B cell (primary cell): Measurements from ENCODE around the gene SLCO3A1. TPM values are rescaled to one million over a fixed set of nuclear protein-coding genes. Genes with fewer than 3 reads are reported as not detected.

Experiments
- ATAC-seq: fragments of 200-7000 bp; cut with Tn5 transposase; one replicate; pipeline ENCODE4 v1.10.0; 2021; ENCODE audit warnings: low read depth, mild to moderate bottlenecking, moderate number of reproducible peaks, moderate library complexity
- CTCF ChIA-PET: fragments of 350-600 bp; sonication (Branson Sonifier 250); formaldehyde crosslinking; loops from one replicate; lab custom pipeline; 2021; ENCODE audit warnings: antibody characterized with exemption, inconsistent platforms; lab: Charles Lee
- POLR2A ChIA-PET: fragments of 350-600 bp; sonication (Branson Sonifier 250); formaldehyde crosslinking; loops from one replicate; lab custom pipeline; 2021; ENCODE audit warnings: antibody characterized with exemption; lab: Charles Lee
- DNase-seq: peaks from one replicate; pipeline ENCODE4 v3.0.0; 2013
- H2AFZ ChIP-seq: 2 replicates; pipeline ENCODE4 v1.6.1; 2012; ENCODE audit warnings: mild to moderate bottlenecking, low read depth, low read length; ENCODE audit not compliant: insufficient read depth, poor library complexity, severe bottlenecking
- H3K27ac ChIP-seq, 2 donors: 1 replicate in 1 of 2; 2 replicates in 1 of 2; pipeline ENCODE4 v1.5.1; 2012 to 2013; ENCODE audit warnings: low read length in 2 of 2, mild to moderate bottlenecking in 2 of 2, moderate library complexity in 1 of 2
- H3K27me3 ChIP-seq, 4 experiments: fragments of 200-600 bp in 1 of 4; sonication (generic) in 1 of 4; replicated peaks in 1 of 4; 1 replicate in 2 of 4; 2 replicates in 2 of 4; pipeline versions ENCODE4 v1.6.1 to v1.7.0; 2013 to 2016; ENCODE audit warnings: low read length in 3 of 4, mild to moderate bottlenecking in 2 of 4, mixed read lengths in 1 of 4, moderate library complexity in 1 of 4; ENCODE audit not compliant: insufficient read depth in 4 of 4, control insufficient read depth in 3 of 4; ENCODE audit errors: control extremely low read depth in 1 of 4
- H3K36me3 ChIP-seq, 2 experiments: replicated peaks in 1 of 2; 1 replicate in 1 of 2; 2 replicates in 1 of 2; pipeline versions ENCODE4 v1.6.1 to v1.7.1; 2013; ENCODE audit warnings: low read length in 1 of 2; ENCODE audit not compliant: insufficient read depth in 2 of 2, control insufficient read depth in 1 of 2; ENCODE audit errors: control extremely low read depth in 1 of 2, extremely low read depth in 1 of 2
- H3K4me1 ChIP-seq, 2 donors: fragments of 200-600 bp in 1 of 2; sonication (generic) in 1 of 2; 1 replicate in 1 of 2; 2 replicates in 1 of 2; pipeline versions ENCODE4 v1.5.1 to v1.6.1; 2013 to 2017; ENCODE audit warnings: low read length in 2 of 2; ENCODE audit not compliant: control insufficient read depth in 2 of 2, insufficient read depth in 2 of 2
- H3K4me2 ChIP-seq: replicated peaks from 2 replicates; pipeline ENCODE3; 2012; ENCODE audit warnings: mild to moderate bottlenecking, low read depth, low read length; ENCODE audit not compliant: poor library complexity, severe bottlenecking
- H3K4me3 ChIP-seq, 5 experiments: fragments of 200-600 bp in 1 of 5; sonication (generic) in 1 of 5; 1 replicate in 3 of 5; 2 replicates in 2 of 5; pipeline versions ENCODE4 v1.5.1 to v1.7.0; 2011 to 2016; ENCODE audit warnings: low read length in 4 of 5, mild to moderate bottlenecking in 4 of 5, low read depth in 2 of 5, control low read depth in 1 of 5, moderate library complexity in 1 of 5; ENCODE audit not compliant: insufficient read depth in 1 of 5; ENCODE audit errors: control extremely low read depth in 1 of 5, extremely low read depth in 1 of 5
- H3K79me2 ChIP-seq: fragments of 200-600 bp; sonication (generic); one replicate; pipeline ENCODE4 v1.6.0; 2016; ENCODE audit warnings: low read length; ENCODE audit not compliant: control insufficient read depth, insufficient read depth
- H3K9ac ChIP-seq: fragments of 200-600 bp; sonication (generic); 2 replicates; pipeline ENCODE4 v1.6.1; 2017; ENCODE audit warnings: mild to moderate bottlenecking, low read length, moderate library complexity
- H3K9me3 ChIP-seq, 3 donors: one replicate each; pipeline versions ENCODE4 v1.6.1 to v1.7.1; 2013; ENCODE audit warnings: low read length in 2 of 3; ENCODE audit not compliant: control insufficient read depth in 2 of 3, insufficient read depth in 1 of 3; ENCODE audit errors: control extremely low read depth in 1 of 3
- H4K20me1 ChIP-seq: 2 replicates; pipeline ENCODE4 v1.6.0; 2012; ENCODE audit warnings: mild to moderate bottlenecking, low read length; ENCODE audit not compliant: insufficient read depth, control insufficient read depth, poor library complexity, severe bottlenecking
- H3K27ac Mint-ChIP-seq: one replicate; pipeline ENCODE4 v1.8.0; 2021; ENCODE audit warnings: mixed read lengths
- H3K27me3 Mint-ChIP-seq: one replicate; pipeline ENCODE4 v1.8.0; 2021; ENCODE audit warnings: mixed read lengths
- H3K4me1 Mint-ChIP-seq: one replicate; pipeline ENCODE4 v1.8.0; 2021; ENCODE audit warnings: mixed read lengths
- H3K4me3 Mint-ChIP-seq: one replicate; pipeline ENCODE4 v1.8.0; 2021; ENCODE audit warnings: mixed read lengths
- H3K9me3 Mint-ChIP-seq: one replicate; pipeline ENCODE4 v1.8.0; 2022; ENCODE audit warnings: mixed read lengths; ENCODE audit not compliant: insufficient read depth
- CTCF ChIP-seq: fragments of 200-600 bp; IDR thresholded peaks from one replicate; pipeline ENCODE4 v1.8.0; 2022; ENCODE audit warnings: antibody characterized with exemption, mild to moderate bottlenecking
- EZH2 ChIP-seq: IDR thresholded peaks from 2 replicates; pipeline ENCODE4 v1.6.1; 2012; ENCODE audit warnings: borderline replicate concordance, low read depth, mild to moderate bottlenecking, moderate library complexity, low read length; ENCODE audit not compliant: insufficient read depth, poor library complexity, severe bottlenecking
- WGBS: methylation state at CpG from one replicate; pipeline ENCODE4 v1.1.5; 2013; ENCODE audit warnings: missing lambda C conversion rate; ENCODE audit not compliant: insufficient coverage; 5-methylcytosine and 5-hydroxymethylcytosine counted together
- intact Hi-C: fragments of 100-400 bp; cut with micrococcal nuclease; formaldehyde crosslinking; loops from one replicate; pipeline ENCODE4 v1.10.0; 2022
- polyA plus RNA-seq: library from polyadenylated mRNA; depleted of rRNA; stranded (reverse); fragments of >200 nt; gene quantifications from 2 replicates; pipeline ENCODE4 v1.2.3, GENCODE V29; 2012
- total RNA-seq, 2 donors: library from RNA; stranded (reverse); fragments of 120-200 nt in 1 of 2; gene quantifications; 1 replicate in 1 of 2; 2 replicates in 1 of 2; pipeline versions ENCODE4 v1.2.3 to v1.2.4, GENCODE V29; 2013 to 2022

Gene SLCO3A1
- total and polyA plus RNA-seq, 2 donors (not counting 1 experiment from before 2014, with no cell fraction given): 0.99 to 2.3 TPM

DNA sequence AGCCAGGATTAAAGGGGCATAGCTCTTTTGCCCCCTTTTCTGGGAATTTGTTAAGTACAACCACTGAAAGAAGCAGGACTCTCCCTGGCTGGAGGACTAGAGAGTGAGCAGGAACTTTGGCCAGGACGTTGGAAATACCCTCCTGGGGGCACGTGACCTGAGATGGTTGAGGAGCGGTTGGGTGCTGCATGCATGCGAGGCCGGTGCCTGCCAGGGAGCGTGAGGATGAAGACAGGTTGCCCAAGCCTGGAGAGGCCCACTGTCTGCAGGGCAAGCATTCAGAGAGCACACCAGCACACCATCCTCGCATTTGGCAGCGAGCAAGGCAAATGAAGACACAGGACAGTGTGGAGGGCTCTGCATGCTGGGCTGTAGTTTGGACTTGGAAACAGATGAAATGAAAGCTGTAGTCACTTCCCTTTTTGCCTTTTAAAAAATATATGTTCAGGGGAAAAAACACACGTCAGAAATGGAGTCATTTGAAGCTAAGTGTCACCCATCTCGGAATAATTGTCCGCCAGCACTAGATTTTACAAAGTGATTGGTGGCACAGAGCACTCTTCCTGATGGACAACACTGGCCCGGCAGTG lies 217.6 kb downstream of the SLCO3A1 start:
- no peak overlapping the region for H3K9ac ChIP-seq
- DNase-seq: no peak
- ATAC-seq: no peak
- CTCF ChIA-PET: no interaction called here
- no peak overlapping the region for H3K4me2 ChIP-seq
- intact Hi-C loops: no loop called here
- POLR2A ChIA-PET: no interaction called here
- Mint-ChIP-seq H3K4me1 (peaks cover 13% of the 10 kb centered on the region), H3K9me3 (no peaks in the 10 kb centered on the region), H3K27ac (no peak overlapping the region), H3K4me3 (peak overlapping the region; percentile 34), H3K27me3 (peaks cover 11% of the 10 kb centered on the region)
- H2AFZ ChIP-seq: no peak overlapping the region
- H3K4me3 ChIP-seq: no peak overlapping the region
- no peaks in the 10 kb centered on the region for H3K36me3 ChIP-seq
- no peaks in the 10 kb centered on the region for H3K79me2 ChIP-seq
- H3K27me3 ChIP-seq: no peaks in the 10 kb centered on the region
- WGBS: 64% methylated on average over 11 of the region's 12 CpGs
- peaks cover 4 to 9% of the 10 kb centered on the region in 2 donors for H3K4me1 ChIP-seq
- TF ChIP-seq EZH2 (no peak), CTCF (no peak)
- H3K27ac ChIP-seq: no peak overlapping the region
- peaks cover 0 to 7% (median 0%) of the 10 kb centered on the region in 3 donors for H3K9me3 ChIP-seq
- no peaks in the 10 kb centered on the region for H4K20me1 ChIP-seq

- Mint-ChIP-seq H3K4me1 (peaks cover 13% of the 10 kb centered on the region), H3K4me3 (no peak overlapping the region)
- no peaks in the 10 kb centered on the region for H4K20me1 ChIP-seq
These were observed 219.7 kb downstream of the SLCO3A1 start for GRCh38 chr15:92073044-92073785.

More at GRCh38 chr15:92073044-92073785, 219.7 kb downstream of the SLCO3A1 start:
- Mint-ChIP-seq H3K27ac (no peak overlapping the region), H3K27me3 (peaks cover 11% of the 10 kb centered on the region), H3K9me3 (no peaks in the 10 kb centered on the region)
- WGBS: 95% methylated on average over 5 of the region's 9 CpGs
- Histone ChIP-seq H3K4me3 (no peak overlapping the region), H3K4me2 (no peak overlapping the region), H2AFZ (no peak overlapping the region), H3K9ac (no peak overlapping the region), H3K4me1 (peaks cover 4 to 9% of the 10 kb centered on the region in 2 donors), H3K27me3 (peaks cover 0 to 2% (median 0%) of the 10 kb centered on the region in 4 experiments), H3K79me2 (no peaks in the 10 kb centered on the region), H3K27ac (no peak overlapping the region), H3K36me3 (no peaks in the 10 kb centered on the region), H3K9me3 (peaks cover 0 to 2% (median 0%) of the 10 kb centered on the region in 3 donors)
- CTCF ChIA-PET: no interaction called here
- POLR2A ChIA-PET: no interaction called here
- TF ChIP-seq CTCF: no peak
- TF ChIP-seq EZH2: no peak
- DNase-seq (no peak), ATAC-seq (no peak)
- intact Hi-C loops: no loop called here
